Hepatocyte (in vitro differentiated cells): ENCODE measurements around the gene CLDN15. TPM values are rescaled to one million over a fixed set of nuclear protein-coding genes. Genes with fewer than 3 reads are reported as not detected.

ENCODE experiments used
- DNase-seq: peaks from one replicate; pipeline ENCODE4 v3.0.0-alpha.2; 2016; ENCODE audit warnings: low spot score
- H2AFZ ChIP-seq: fragments of 200-600 bp; sonication (generic); 2 replicates; pipeline ENCODE4 v1.6.0; 2016; ENCODE audit warnings: antibody characterized with exemption, mild to moderate bottlenecking
- H3K27ac ChIP-seq: fragments of 200-600 bp; sonication (generic); 2 replicates; pipeline ENCODE4 v1.5.1; 2016; ENCODE audit warnings: mild to moderate bottlenecking
- H3K27me3 ChIP-seq: fragments of 200-600 bp; sonication (generic); 2 replicates; pipeline ENCODE4 v1.6.1; 2016
- H3K36me3 ChIP-seq: fragments of 200-600 bp; sonication (generic); replicated peaks from 2 replicates; pipeline ENCODE4 v1.5.1; 2016; ENCODE audit warnings: low read depth; ENCODE audit not compliant: insufficient read depth
- H3K4me1 ChIP-seq: fragments of 200-600 bp; sonication (generic); 2 replicates; pipeline ENCODE4 v1.5.1; 2016; ENCODE audit warnings: mild to moderate bottlenecking, moderate library complexity; ENCODE audit not compliant: insufficient read depth
- H3K4me2 ChIP-seq: fragments of 200-600 bp; sonication (generic); 2 replicates; pipeline ENCODE4 v1.6.0; 2016
- H3K4me3 ChIP-seq: fragments of 200-600 bp; sonication (generic); 2 replicates; pipeline ENCODE4 v1.5.1; 2016; ENCODE audit warnings: mild to moderate bottlenecking
- H3K79me2 ChIP-seq: fragments of 200-600 bp; sonication (generic); 2 replicates; pipeline ENCODE4 v1.6.0; 2017; ENCODE audit warnings: mild to moderate bottlenecking
- H3K9me2 ChIP-seq: fragments of 200-600 bp; sonication (generic); replicated peaks from 2 replicates; pipeline ENCODE4 v1.6.0; 2017; ENCODE audit warnings: mild to moderate bottlenecking; ENCODE audit not compliant: insufficient read depth
- H3K9me3 ChIP-seq: fragments of 200-600 bp; sonication (generic); 2 replicates; pipeline ENCODE4 v1.5.1; 2016; ENCODE audit warnings: low read depth, mild to moderate bottlenecking
- H4K20me1 ChIP-seq: fragments of 200-600 bp; sonication (generic); 2 replicates; pipeline ENCODE4 v1.6.0; 2016; ENCODE audit warnings: mild to moderate bottlenecking; ENCODE audit not compliant: insufficient read depth, poor library complexity, severe bottlenecking
- CTCF ChIP-seq: fragments of 200-600 bp; sonication (generic); IDR thresholded peaks from 2 replicates; pipeline ENCODE4 v1.5.1; 2016; ENCODE audit warnings: antibody characterized with exemption, mild to moderate bottlenecking; ENCODE audit not compliant: poor library complexity
- EZH2 ChIP-seq: fragments of 200-600 bp; sonication (generic); IDR thresholded peaks from 2 replicates; pipeline ENCODE4 v1.6.1; 2016; ENCODE audit warnings: antibody characterized with exemption, mild to moderate bottlenecking, borderline replicate concordance
- EZH2phosphoT487 ChIP-seq: fragments of 200-600 bp; sonication (generic); IDR thresholded peaks from one replicate; pipeline ENCODE4 v1.6.1; 2018; ENCODE audit warnings: antibody characterized with exemption, mild to moderate bottlenecking, low read depth, moderate library complexity; ENCODE audit not compliant: unreplicated experiment, severe bottlenecking
- WGBS: methylation state at CpG from one replicate; pipeline ENCODE4 v1.1.6; 2016; ENCODE audit warnings: low lambda C conversion rate; ENCODE audit errors: missing lambda C conversion rate; 5-methylcytosine and 5-hydroxymethylcytosine counted together
- polyA plus RNA-seq: library from polyadenylated mRNA; unstranded; fragments of >200 nt; fragmentation: Nextera tagmentation; extraction: Ambion mirVana; gene quantifications from 2 replicates; pipeline ENCODE4 v1.2.1, GENCODE V29; 2016
- small RNA-seq: library from RNA; depleted of rRNA; stranded (forward); fragments of <200 nt; gene quantifications from one replicate; pipeline ENCODE3, GENCODE V24; 2014
- total RNA-seq: library from RNA; depleted of rRNA; stranded (reverse); fragments of >200 nt; gene quantifications from 2 replicates; pipeline ENCODE4 v1.2.3, GENCODE V29; 2014

CLDN15 gene
- total and polyA plus RNA-seq, 2 experiments from 2014 or later, result 14.3 to 25.7 TPM

GRCh38 chr7:101186844-101187428, 50.7 kb downstream of the CLDN15 start:
- DNase-seq, result no peak
- 91% methylated on average over 3 of the region's 4 CpGs for WGBS
- H3K9me3 ChIP-seq, result no peaks in the 10 kb centered on the region

GRCh38 chr7:101186194-101186593, 51.4 kb downstream of the CLDN15 start:
- H3K27me3 ChIP-seq, result peaks cover 10% of the 10 kb centered on the region
- H2AFZ ChIP-seq, result no peak overlapping the region
- DNase-seq, result no peak
- H3K4me3 ChIP-seq, result no peak overlapping the region
- no peaks in the 10 kb centered on the region for H3K79me2 ChIP-seq
- H4K20me1 ChIP-seq, result no peaks in the 10 kb centered on the region
- H3K9me3 ChIP-seq, result no peaks in the 10 kb centered on the region
- H3K27ac ChIP-seq, result no peak overlapping the region
- TF ChIP-seq CTCF, result no peak
- no peak for TF ChIP-seq EZH2
- no peak for TF ChIP-seq EZH2phosphoT487
- H3K4me1 ChIP-seq, result no peaks in the 10 kb centered on the region
- WGBS, result 78% methylated on average over 6 of the region's 6 CpGs
- H3K9me2 ChIP-seq, result no peaks in the 10 kb centered on the region
- no peak overlapping the region for H3K4me2 ChIP-seq
- no peaks in the 10 kb centered on the region for H3K36me3 ChIP-seq

More at GRCh38 chr7:101186844-101187428, 50.7 kb downstream of the CLDN15 start:
- Histone ChIP-seq H3K36me3 (no peaks in the 10 kb centered on the region), H3K4me1 (peaks cover under 1% of the 10 kb centered on the region), H3K79me2 (no peaks in the 10 kb centered on the region), H3K27me3 (peaks cover 4% of the 10 kb centered on the region), H3K27ac (no peak overlapping the region), H4K20me1 (no peaks in the 10 kb centered on the region), H3K4me3 (no peak overlapping the region), H3K4me2 (no peak overlapping the region), H3K9me2 (no peaks in the 10 kb centered on the region), H2AFZ (no peak overlapping the region)
- TF ChIP-seq CTCF, result no peak
- TF ChIP-seq EZH2, result no peak
- no peak for TF ChIP-seq EZH2phosphoT487

GRCh38 chr7:101185258-101185839, 52.3 kb downstream of the CLDN15 start:
- H3K27ac ChIP-seq, result no peak overlapping the region
- H3K9me2 ChIP-seq, result no peaks in the 10 kb centered on the region
- no peaks in the 10 kb centered on the region for H3K36me3 ChIP-seq
- DNase-seq, result peak; percentile 32
- H3K9me3 ChIP-seq, result no peaks in the 10 kb centered on the region
- peaks cover 18% of the 10 kb centered on the region for H3K27me3 ChIP-seq
- H4K20me1 ChIP-seq, result no peaks in the 10 kb centered on the region
- WGBS, result 57% methylated on average over 5 of the region's 5 CpGs
- TF ChIP-seq EZH2phosphoT487 (no peak), CTCF (no peak), EZH2 (no peak)
- no peak overlapping the region for H3K4me3 ChIP-seq
- no peak overlapping the region for H3K4me2 ChIP-seq
- no peaks in the 10 kb centered on the region for H3K79me2 ChIP-seq
- H2AFZ ChIP-seq, result no peak overlapping the region
- H3K4me1 ChIP-seq, result no peaks in the 10 kb centered on the region

Small RNA genes lying within 50 kb of the gene (small RNA-seq; reads per million reads assigned to genes)
- gene RNU6-1104P, result not detected

Other genes with a start within 250 kb of the CLDN15 start
- gene MUC17, start 217.7 kb downstream of the CLDN15 start, total RNA-seq, result 8.7 and 18.3 TPM in 2 replicates
- gene MUC17, start 217.7 kb downstream of the CLDN15 start, polyA plus RNA-seq, result 2.9 and 5.5 TPM in 2 replicates
- 10.0 and 13.1 TPM in 2 replicates for gene TRIM56, start 152.3 kb downstream of the CLDN15 start, total RNA-seq
- gene TRIM56, start 152.3 kb downstream of the CLDN15 start, polyA plus RNA-seq, result 25.7 and 27.2 TPM in 2 replicates
- gene SERPINE1, start 110.7 kb downstream of the CLDN15 start, total RNA-seq, result 81.8 and 98.2 TPM in 2 replicates
- 181 and 185 TPM in 2 replicates for gene SERPINE1, start 110.7 kb downstream of the CLDN15 start, polyA plus RNA-seq
- gene AP1S1, start 83.3 kb downstream of the CLDN15 start, total RNA-seq, result 85.8 and 118 TPM in 2 replicates
- gene AP1S1, start 83.3 kb downstream of the CLDN15 start, polyA plus RNA-seq, result 31.1 and 32.0 TPM in 2 replicates
- 0.30 and 0.32 TPM in 2 replicates for gene VGF, start 72.2 kb downstream of the CLDN15 start, total RNA-seq
- gene VGF, start 72.2 kb downstream of the CLDN15 start, polyA plus RNA-seq, result 0.19 and 0.80 TPM in 2 replicates
- not detected in 2 replicates for gene NAT16, start 57.5 kb downstream of the CLDN15 start, total RNA-seq
- not detected in 2 replicates for gene NAT16, start 57.5 kb downstream of the CLDN15 start, polyA plus RNA-seq
- gene MOGAT3, start 36.8 kb downstream of the CLDN15 start, total RNA-seq, result 6.3 and 8.4 TPM in 2 replicates
- 10.5 and 14.0 TPM in 2 replicates for gene MOGAT3, start 36.8 kb downstream of the CLDN15 start, polyA plus RNA-seq
- gene PLOD3, start 20.2 kb downstream of the CLDN15 start, total RNA-seq, result 29.5 and 37.6 TPM in 2 replicates
- gene PLOD3, start 20.2 kb downstream of the CLDN15 start, polyA plus RNA-seq, result 127 and 129 TPM in 2 replicates
- 105 and 110 TPM in 2 replicates for gene ZNHIT1, start 19.6 kb downstream of the CLDN15 start, total RNA-seq
- 117 and 145 TPM in 2 replicates for gene ZNHIT1, start 19.6 kb downstream of the CLDN15 start, polyA plus RNA-seq
- gene FIS1, start 7.3 kb upstream of the CLDN15 start, total RNA-seq, result 131 and 150 TPM in 2 replicates
- gene FIS1, start 7.3 kb upstream of the CLDN15 start, polyA plus RNA-seq, result 193 and 238 TPM in 2 replicates
- 24.2 and 30.5 TPM in 2 replicates for gene IFT22, start 84.0 kb upstream of the CLDN15 start, total RNA-seq
- gene IFT22, start 84.0 kb upstream of the CLDN15 start, polyA plus RNA-seq, result 29.8 and 42.2 TPM in 2 replicates
- gene COL26A1, start 125.1 kb upstream of the CLDN15 start, total RNA-seq, result 9.4 and 11.6 TPM in 2 replicates
- 10.8 and 19.1 TPM in 2 replicates for gene COL26A1, start 125.1 kb upstream of the CLDN15 start, polyA plus RNA-seq